Stomach (tissue), 9 donors: ENCODE results near the gene SNAP23. TPM values are rescaled to one million over a fixed set of nuclear protein-coding genes. Genes with fewer than 3 reads are reported as not detected.

Experiments
- DNase-seq, 2 donors: peaks; one replicate each; pipeline versions ENCODE4 v3.0.0 to v3.0.0-alpha.2; 2013 to 2019
- H3K27ac ChIP-seq, 5 donors: fragments of 200-600 bp in 4 of 5; sonication (generic) in 4 of 5; one replicate each; pipeline ENCODE4 v1.5.1; 2013 to 2019; ENCODE audit warnings: mild to moderate bottlenecking in 1 of 5, moderate library complexity in 1 of 5
- H3K27me3 ChIP-seq, 3 donors: fragments of 200-600 bp; sonication (generic); one replicate each; pipeline ENCODE4 v1.5.1; 2017 to 2019; ENCODE audit warnings: mixed run types in 1 of 3
- H3K36me3 ChIP-seq, 4 donors: fragments of 200-600 bp; sonication (generic); 1 replicate in 3 of 4; 2 replicates in 1 of 4; pipeline ENCODE4 v1.5.1; 2016 to 2019
- H3K4me1 ChIP-seq, 4 donors: fragments of 200-600 bp; sonication (generic); one replicate each; pipeline ENCODE4 v1.5.1; 2016 to 2019
- H3K4me3 ChIP-seq, 4 donors: fragments of 200-600 bp; sonication (generic) in 3 of 4; one replicate each; pipeline ENCODE4 v1.5.1; 2016 to 2019; ENCODE audit warnings: mild to moderate bottlenecking in 1 of 4
- H3K9me3 ChIP-seq, 4 donors: fragments of 200-600 bp; sonication (generic); one replicate each; pipeline ENCODE4 v1.5.1; 2016 to 2019
- CTCF ChIP-seq, 7 experiments: fragments of 450-650 bp in 4 of 7; fragments of 200-600 bp in 3 of 7; sonication (generic) in 3 of 7; IDR thresholded peaks; one replicate each; pipeline ENCODE4 v1.5.1; 2016 to 2019; ENCODE audit warnings: antibody characterized with exemption in 7 of 7, control low read depth in 2 of 7, mild to moderate bottlenecking in 1 of 7
- EP300 ChIP-seq: sonication (generic); formaldehyde crosslinking; IDR thresholded peaks from one replicate; pipeline ENCODE4 v1.6.1; 2017; ENCODE audit warnings: antibody characterized with exemption
- POLR2A ChIP-seq, 4 donors: fragments of 450-650 bp; IDR thresholded peaks; one replicate each; pipeline ENCODE4 v1.6.1; 2016; ENCODE audit warnings: antibody characterized with exemption in 4 of 4, control low read depth in 2 of 4, mild to moderate bottlenecking in 1 of 4, moderate library complexity in 1 of 4
- POLR2AphosphoS5 ChIP-seq, 3 donors: sonication (generic); formaldehyde crosslinking; IDR thresholded peaks; one replicate each; pipeline ENCODE4 v1.6.1; 2016; ENCODE audit warnings: antibody characterized with exemption in 3 of 3
- WGBS, 5 donors: extraction: QIAGEN DNeasy Blood & Tissue Kit in 3 of 5; methylation state at CpG; one replicate each; pipeline versions ENCODE4 v1.1.5 to v1.1.7; 2013 to 2018; 5-methylcytosine and 5-hydroxymethylcytosine counted together
- intact Hi-C: fragments of 100-400 bp; cut with DNase I; formaldehyde crosslinking; loops from one replicate; pipeline ENCODE4 v1.15.1; 2023; ENCODE audit warnings: low total_unique reads
- polyA plus RNA-seq, 3 donors: library from polyadenylated mRNA; stranded (reverse); fragments of 200-250 nt; gene quantifications; one replicate each; pipeline ENCODE4 v1.2.3, GENCODE V29; 2013
- total RNA-seq, 5 donors: library from RNA; depleted of rRNA; stranded (reverse); fragments of >200 nt; gene quantifications; one replicate each; pipeline versions ENCODE4 v1.1.0 to v1.2.3, GENCODE V29; 2014 to 2016
- donor health status: healthy with polysubstance abuse.
- donor health status: Bipolar disorder and iron deficiency.
- donor health status: healthy.

The SNAP23 gene
- total and polyA plus RNA-seq, 8 donors = 10.1 to 83.9 (median 50.6) TPM

DNA sequence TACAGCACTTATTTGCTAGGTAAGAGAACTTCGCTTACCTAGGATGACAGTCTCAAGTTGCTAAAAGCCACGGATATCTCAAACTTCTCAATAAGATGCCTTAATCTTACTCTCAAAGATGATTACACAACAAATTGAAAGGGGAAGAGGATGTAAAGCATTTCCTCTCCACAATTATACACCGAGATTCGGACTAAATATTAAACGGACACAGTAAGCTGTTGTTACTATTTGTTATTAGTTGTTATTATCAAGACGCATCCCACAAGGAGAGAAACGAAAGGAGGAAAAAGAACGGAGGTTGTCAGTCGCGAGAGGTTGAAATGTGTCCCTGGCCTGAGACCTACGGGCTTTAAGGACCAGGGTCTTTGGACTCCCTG, 5.2 kb upstream of the SNAP23 start:
- no peaks in the 10 kb centered on the region for H3K27me3 ChIP-seq
- H3K4me1 ChIP-seq = peaks cover 28 to 55% (median 47%) of the 10 kb centered on the region in 4 donors
- peaks cover 0 to 7% (median 0%) of the 10 kb centered on the region in 4 donors for H3K36me3 ChIP-seq
- H3K4me3 ChIP-seq = peak overlapping the region; percentile 74 to 98 (median 86)
- WGBS, 5 donors = 2 to 3% (median 3%) methylated on average over 11 of the region's 11 CpGs
- intact Hi-C loops = no loop called here
- DNase-seq = no peak
- H3K9me3 ChIP-seq = no peaks in the 10 kb centered on the region
- peak overlapping the region; percentile 85 to 95 (median 92) for H3K27ac ChIP-seq
- TF ChIP-seq POLR2A (IDR thresholded peaks at IDR 0.05) = no peak
- no peak for TF ChIP-seq EP300
- no peak for TF ChIP-seq CTCF (IDR thresholded peaks at IDR 0.05)
- no peak for TF ChIP-seq POLR2AphosphoS5 (IDR thresholded peaks at IDR 0.05)

- intact Hi-C loops = no loop called here
- TF ChIP-seq EP300 (no peak), POLR2A (IDR thresholded peaks at IDR 0.05) (peak in 2 of 4 donors; percentile 33 to 76), CTCF (IDR thresholded peaks at IDR 0.05) (peak in 1 of 7 experiments; percentile 6), POLR2AphosphoS5 (IDR thresholded peaks at IDR 0.05) (peak; percentile 83 to 96 (median 91))
- DNase-seq = peak; percentile 85 to 97
- H3K4me1 ChIP-seq = peaks cover 28 to 55% (median 49%) of the 10 kb centered on the region in 4 donors
- H3K9me3 ChIP-seq = no peaks in the 10 kb centered on the region
- no peaks in the 10 kb centered on the region for H3K27me3 ChIP-seq
- H3K4me3 ChIP-seq = peak within 1 kb of the TSS; percentile 74 to 98 (median 86)
- H3K27ac ChIP-seq = peak within 1 kb of the TSS; percentile 88 to 95 (median 92)
- H3K36me3 ChIP-seq = peaks cover 0 to 7% (median 0%) of the 10 kb centered on the region in 4 donors
- WGBS, 5 donors = 0 to 1% (median 1%) methylated on average over 25 to 51 of the region's 51 CpGs
Observed at GRCh38 chr15:42490671-42491538, 4.5 kb upstream of the SNAP23 start, which contains the start of gene ZNF106. Gene ZNF106, minus strand, starts transcription at chr15:42491141. Its CDS starts 18,852 bp downstream, at chr15:42472289.

- peak in 1 of 2 donors; percentile 59 for DNase-seq
- intact Hi-C loops = no loop called here
- no peaks in the 10 kb centered on the region for H3K36me3 ChIP-seq
- no peaks in the 10 kb centered on the region for H3K27me3 ChIP-seq
- peaks cover 34 to 62% (median 56%) of the 10 kb centered on the region in 4 donors for H3K4me1 ChIP-seq
- peak overlapping the region; percentile 74 to 98 (median 86) for H3K4me3 ChIP-seq
- TF ChIP-seq EP300 (no peak), POLR2A (IDR thresholded peaks at IDR 0.05) (no peak), CTCF (IDR thresholded peaks at IDR 0.05) (no peak), POLR2AphosphoS5 (IDR thresholded peaks at IDR 0.05) (no peak)
- peak overlapping the region; percentile 74 to 95 (median 92) for H3K27ac ChIP-seq
- WGBS, 5 donors = 75 to 81% (median 79%) methylated on average over 18 of the region's 18 CpGs
- H3K9me3 ChIP-seq = no peaks in the 10 kb centered on the region
Observed at GRCh38 chr15:42491539-42492225, 3.8 kb upstream of the SNAP23 start.

DNA sequence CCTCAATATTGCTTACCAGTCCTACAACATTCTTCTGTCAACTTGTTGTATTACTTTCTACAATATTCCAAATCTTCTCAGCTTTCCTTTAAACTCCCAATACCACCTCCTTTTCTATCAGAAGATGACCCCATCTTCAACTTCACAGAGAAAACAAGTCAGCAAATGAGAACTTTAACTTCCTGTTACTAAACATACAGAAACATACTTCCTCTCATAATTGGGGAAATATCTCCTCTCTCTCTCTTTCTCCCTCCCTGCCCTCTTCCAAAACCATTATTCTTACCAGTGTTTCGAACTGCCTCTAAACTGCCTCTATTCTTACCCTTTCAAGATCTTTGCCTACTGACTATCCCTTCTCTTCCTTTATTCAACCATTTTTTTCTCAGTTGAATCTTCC, 1.8 kb upstream of the SNAP23 start:
- DNase-seq = no peak
- peaks cover 31 to 79% (median 68%) of the 10 kb centered on the region in 4 donors for H3K4me1 ChIP-seq
- whole genome bisulfite sequencing, 5 donors = 80 to 96% (median 91%) methylated on average over 1 of the region's 1 CpG
- H3K4me3 ChIP-seq = no peak overlapping the region
- no peaks in the 10 kb centered on the region for H3K27me3 ChIP-seq
- H3K27ac ChIP-seq = peak overlapping the region in 4 of 5 donors; percentile 89 to 97 (median 95)
- no peaks in the 10 kb centered on the region for H3K36me3 ChIP-seq
- TF ChIP-seq CTCF (IDR thresholded peaks at IDR 0.05) = no peak
- no peak for TF ChIP-seq POLR2AphosphoS5 (IDR thresholded peaks at IDR 0.05)
- TF ChIP-seq EP300 = no peak
- TF ChIP-seq POLR2A (IDR thresholded peaks at IDR 0.05) = no peak
- intact Hi-C loops = no loop called here
- no peaks in the 10 kb centered on the region for H3K9me3 ChIP-seq
